NT2/D1 (cell line): ENCODE measurements around the gene ECT2.
A peak's percentile ranks its signal among the peaks of the same experiment; 100 is the strongest.
"Not testable (repeated sequence)": the region's sequence is repeated elsewhere in the genome, so short reads cannot be mapped to it uniquely, and the experiment has no call there.

Experiments used
- DNase-seq: peaks from one replicate; pipeline ENCODE4 v3.0.0-alpha.2; 2011; ENCODE audit warnings: low read depth, low spot score
- H3K27me3 ChIP-seq: 2 replicates; pipeline ENCODE4 v1.6.0; 2011; ENCODE audit warnings: mild to moderate bottlenecking; ENCODE audit not compliant: insufficient read length, insufficient read depth
- H3K36me3 ChIP-seq: 2 replicates; pipeline ENCODE4 v1.6.1; 2011; ENCODE audit warnings: mild to moderate bottlenecking, low read length, mixed read lengths; ENCODE audit not compliant: insufficient read depth, insufficient read length
- H3K4me1 ChIP-seq: 2 replicates; pipeline ENCODE4 v1.5.1; 2011; ENCODE audit not compliant: insufficient read depth, insufficient read length
- H3K4me3 ChIP-seq: 2 replicates; pipeline ENCODE4 v1.5.1; 2011; ENCODE audit warnings: low read depth; ENCODE audit not compliant: insufficient read length
- H3K9ac ChIP-seq: 2 replicates; pipeline ENCODE4 v1.6.0; 2011; ENCODE audit warnings: low read depth; ENCODE audit not compliant: insufficient read length
- H3K9me3 ChIP-seq: 2 replicates; pipeline ENCODE4 v1.5.1; 2011; ENCODE audit warnings: mild to moderate bottlenecking, low read length; ENCODE audit not compliant: insufficient read depth
- SUZ12 ChIP-seq: IDR thresholded peaks from 2 replicates; pipeline ENCODE4 v1.6.1; 2011; ENCODE audit not compliant: insufficient read length, insufficient read depth; ENCODE audit errors: extremely low read depth
- YY1 ChIP-seq: IDR thresholded peaks from 2 replicates; pipeline ENCODE4 v1.6.1; 2011; ENCODE audit not compliant: insufficient read length, insufficient read depth
- ZNF274 ChIP-seq: IDR thresholded peaks from 2 replicates; pipeline ENCODE4 v1.6.1; 2011; ENCODE audit warnings: mild to moderate bottlenecking, low read depth, low read length

ECT2 gene

GRCh38 chr3:172750368-172751174, at the start of gene ECT2:
ECT2 (plus strand) TSS chr3:172750726; CDS start chr3:172754531, 3,805 bp downstream.
- TF ChIP-seq ZNF274 (no peak), YY1 (peak; percentile 25)
- peak; percentile 99 for DNase-seq
- H3K4me1 ChIP-seq: no peaks in the 10 kb centered on the region
- H3K36me3 ChIP-seq: peaks cover 32% of the 10 kb centered on the region
- no peaks in the 10 kb centered on the region for H3K27me3 ChIP-seq
- H3K9ac ChIP-seq: peak within 1 kb of the TSS; percentile 92
- H3K9me3 ChIP-seq: 0 out of 2 replicates have a peak, but pooled peaks cover 5% of the 10 kb centered on the region
- peak within 1 kb of the TSS; percentile 81 for H3K4me3 ChIP-seq

GRCh38 chr3:172700936-172701455, 49.5 kb upstream of the ECT2 start:
- DNase-seq: no peak
- Histone ChIP-seq H3K4me1 (no peaks in the 10 kb centered on the region), H3K36me3 (no peaks in the 10 kb centered on the region), H3K27me3 (no peaks in the 10 kb centered on the region), H3K9ac (no peak overlapping the region), H3K9me3 (no peaks in the 10 kb centered on the region), H3K4me3 (no peak overlapping the region)
- TF ChIP-seq SUZ12: no peak
- no peak for TF ChIP-seq ZNF274
- no peak for TF ChIP-seq YY1

GRCh38 chr3:172701751-172702150, 48.8 kb upstream of the ECT2 start:
- Histone ChIP-seq H3K4me3 (no peak overlapping the region), H3K9me3 (no peaks in the 10 kb centered on the region), H3K4me1 (no peaks in the 10 kb centered on the region), H3K27me3 (no peaks in the 10 kb centered on the region), H3K36me3 (no peaks in the 10 kb centered on the region), H3K9ac (no peak overlapping the region)
- TF ChIP-seq SUZ12 (no peak), YY1 (no peak), ZNF274 (no peak)
- DNase-seq: no peak

GRCh38 chr3:172702256-172702655, 48.3 kb upstream of the ECT2 start:
- no peak for TF ChIP-seq SUZ12
- no peak for TF ChIP-seq ZNF274
- TF ChIP-seq YY1: no peak
- no peaks in the 10 kb centered on the region for H3K9me3 ChIP-seq
- no peaks in the 10 kb centered on the region for H3K4me1 ChIP-seq
- DNase-seq: no peak
- no peaks in the 10 kb centered on the region for H3K27me3 ChIP-seq
- H3K4me3 ChIP-seq: no peak overlapping the region
- no peaks in the 10 kb centered on the region for H3K36me3 ChIP-seq
- H3K9ac ChIP-seq: no peak overlapping the region

- not testable (repeated sequence) for H3K9me3 ChIP-seq, H3K27me3 ChIP-seq, H3K4me1 ChIP-seq, H3K9ac ChIP-seq, H3K4me3 ChIP-seq, H3K36me3 ChIP-seq, DNase-seq
Observed at GRCh38 chr3:172702731-172703130, 47.8 kb upstream of the ECT2 start.

- Histone ChIP-seq H3K9me3 (no peaks in the 10 kb centered on the region), H3K36me3 (no peaks in the 10 kb centered on the region), H3K9ac (no peak overlapping the region), H3K4me3 (no peak overlapping the region), H3K4me1 (no peaks in the 10 kb centered on the region), H3K27me3 (no peaks in the 10 kb centered on the region)
- TF ChIP-seq SUZ12 (no peak), YY1 (no peak), ZNF274 (no peak)
- no peak for DNase-seq
Observed at GRCh38 chr3:172704001-172704400, 46.5 kb upstream of the ECT2 start.

- TF ChIP-seq SUZ12: no peak
- TF ChIP-seq ZNF274: no peak
- TF ChIP-seq YY1: no peak
- Histone ChIP-seq H3K9me3 (no peaks in the 10 kb centered on the region), H3K4me3 (no peak overlapping the region), H3K4me1 (no peaks in the 10 kb centered on the region), H3K9ac (no peak overlapping the region), H3K27me3 (no peaks in the 10 kb centered on the region), H3K36me3 (no peaks in the 10 kb centered on the region)
- no peak for DNase-seq
Observed at GRCh38 chr3:172705170-172705569, 45.4 kb upstream of the ECT2 start.

- H3K9me3 ChIP-seq: no peaks in the 10 kb centered on the region
- no peak overlapping the region for H3K4me3 ChIP-seq
- TF ChIP-seq SUZ12 (no peak), YY1 (no peak), ZNF274 (no peak)
- no peaks in the 10 kb centered on the region for H3K4me1 ChIP-seq
- no peaks in the 10 kb centered on the region for H3K27me3 ChIP-seq
- H3K9ac ChIP-seq: no peak overlapping the region
- no peaks in the 10 kb centered on the region for H3K36me3 ChIP-seq
- DNase-seq: no peak
Observed at GRCh38 chr3:172707030-172707429, 43.5 kb upstream of the ECT2 start.
